Ovary (tissue), 9 donors: ENCODE results near the gene MEGF10. TPM values are rescaled to one million over a fixed set of nuclear protein-coding genes. Genes with fewer than 3 reads are reported as not detected.

Source experiments
- DNase-seq, 5 donors: peaks; one replicate each; pipeline ENCODE4 v3.0.0-alpha.2; 2019 to 2020
- H3K27ac ChIP-seq, 2 donors: fragments of 200-600 bp; one replicate each; pipeline versions ENCODE4 v1.5.1 to v1.8.0; 2019 to 2022
- H3K27me3 ChIP-seq: fragments of 200-600 bp; one replicate; pipeline ENCODE4 v1.8.0; 2022
- H3K36me3 ChIP-seq: fragments of 200-600 bp; sonication (generic); one replicate; pipeline ENCODE4 v1.5.1; 2019
- H3K4me1 ChIP-seq: one replicate; pipeline ENCODE4 v1.8.1; 2013; ENCODE audit warnings: mild to moderate bottlenecking, moderate library complexity; ENCODE audit not compliant: insufficient read depth
- H3K4me3 ChIP-seq: fragments of 200-600 bp; sonication (generic); one replicate; pipeline ENCODE4 v1.5.1; 2017
- H3K9me3 ChIP-seq, 2 donors: fragments of 200-600 bp in 1 of 2; sonication (generic) in 1 of 2; one replicate each; pipeline versions ENCODE4 v1.5.1 to v1.8.1; 2013 to 2019; ENCODE audit warnings: mild to moderate bottlenecking in 1 of 2, moderate library complexity in 1 of 2
- CTCF ChIP-seq, 3 donors: fragments of 450-650 bp in 2 of 3; fragments of 200-600 bp in 1 of 3; IDR thresholded peaks; one replicate each; pipeline versions ENCODE4 v1.5.1 to v1.8.0; 2016 to 2022; ENCODE audit warnings: antibody characterized with exemption in 3 of 3, mild to moderate bottlenecking in 1 of 3
- EP300 ChIP-seq: sonication (generic); formaldehyde crosslinking; IDR thresholded peaks from one replicate; pipeline ENCODE4 v1.6.1; 2017; ENCODE audit warnings: antibody characterized with exemption
- POLR2A ChIP-seq: fragments of 450-650 bp; IDR thresholded peaks from one replicate; pipeline ENCODE4 v1.6.1; 2017; ENCODE audit warnings: antibody characterized with exemption, mild to moderate bottlenecking, moderate library complexity
- WGBS, 3 donors: extraction: QIAGEN DNeasy Blood & Tissue Kit in 1 of 3; methylation state at CpG; one replicate each; pipeline versions ENCODE4 v1.1.5 to v1.1.7; 2013 to 2017; 5-methylcytosine and 5-hydroxymethylcytosine counted together
- intact Hi-C, 4 donors: fragments of 100-400 bp; cut with DNase I; formaldehyde crosslinking; loops; one replicate each; pipeline versions ENCODE4 v1.11.0 to v1.15.1; 2022 to 2023
- polyA plus RNA-seq, 2 donors: library from polyadenylated mRNA; stranded (reverse); fragments of 200-250 nt in 1 of 2; fragments of 350-450 nt in 1 of 2; fragmentation: Illumina TruSeq in 1 of 2; extraction: RNeasy Lipid Tissue Mini Kit (QIAGEN cat#74804) in 1 of 2; gene quantifications; one replicate each; pipeline ENCODE4 v1.2.3, GENCODE V29; 2013 to 2014
- total RNA-seq, 7 donors: library from RNA; depleted of rRNA in 2 of 7; stranded (reverse); fragments of >200 nt in 2 of 7; fragmentation: NEBNext Ultra II Directional in 3 of 7; extraction: Animal tissue kit (Norgen Biotek cat#: 25700) in 3 of 7; gene quantifications; one replicate each; pipeline versions ENCODE4 v1.1.0 to v1.2.4, GENCODE V29; 2016 to 2023
- donor health status: DM: no; HTN: no; CAD: no; lungs with moderate emphysema.
- donor health status: DM: no; HTN: no; CAD: no.
- donor health status: Bipolar disorder and iron deficiency.
- donor health status: DM: yes; HTN: yes; CAD: no.
- donor health status: DM: no; HTN: no; CAD: no.
- donor health status: DM: yes; HTN: yes; CAD: no.

The MEGF10 gene
- total and polyA plus RNA-seq, 9 donors: 0.10 to 1.2 (median 0.51) TPM; not detected in 1

GRCh38 chr5:127321465-127321864 is 30.9 kb downstream of the MEGF10 start:
- no peaks in the 10 kb centered on the region for H3K36me3 ChIP-seq
- no peak overlapping the region for H3K4me3 ChIP-seq
- intact Hi-C loops: no loop called here
- TF ChIP-seq CTCF (IDR thresholded peaks at IDR 0.05) (no peak), POLR2A (no peak), EP300 (no peak)
- H3K9me3 ChIP-seq: no peaks in the 10 kb centered on the region
- no peaks in the 10 kb centered on the region for H3K4me1 ChIP-seq
- H3K27me3 ChIP-seq: no peaks in the 10 kb centered on the region
- DNase-seq: no peak
- no peak overlapping the region for H3K27ac ChIP-seq
- WGBS, 3 donors: 82 to 83% (median 82%) methylated on average over 2 of the region's 2 CpGs

- intact Hi-C loops: no loop called here
- H3K4me3 ChIP-seq: no peak overlapping the region
- TF ChIP-seq POLR2A (no peak), EP300 (no peak), CTCF (IDR thresholded peaks at IDR 0.05) (no peak)
- no peaks in the 10 kb centered on the region for H3K4me1 ChIP-seq
- no peaks in the 10 kb centered on the region for H3K36me3 ChIP-seq
- no peak overlapping the region for H3K27ac ChIP-seq
- WGBS, 3 donors: 63 to 76% (median 65%) methylated on average over 1 of the region's 1 CpG
- H3K27me3 ChIP-seq: no peaks in the 10 kb centered on the region
- no peak for DNase-seq
- H3K9me3 ChIP-seq: no peaks in the 10 kb centered on the region
These were observed 31.8 kb downstream of the MEGF10 start for GRCh38 chr5:127322403-127322802.

GRCh38 chr5:127324756-127325155 is 34.2 kb downstream of the MEGF10 start:
- 84 to 90% (median 86%) methylated on average over 3 of the region's 3 CpGs for WGBS, 3 donors

GRCh38 chr5:127326431-127326830 is 35.8 kb downstream of the MEGF10 start:
- Histone ChIP-seq H3K9me3 (no peaks in the 10 kb centered on the region), H3K27me3 (no peaks in the 10 kb centered on the region), H3K4me3 (no peak overlapping the region), H3K27ac (no peak overlapping the region), H3K4me1 (no peaks in the 10 kb centered on the region), H3K36me3 (no peaks in the 10 kb centered on the region)
- 60 to 67% (median 64%) methylated on average over 4 of the region's 4 CpGs for WGBS, 3 donors
- intact Hi-C loops: no loop called here
- TF ChIP-seq CTCF (IDR thresholded peaks at IDR 0.05) (no peak), EP300 (no peak), POLR2A (no peak)
- DNase-seq: no peak

More at GRCh38 chr5:127324756-127325155, 34.2 kb downstream of the MEGF10 start:
- intact Hi-C loops: no loop called here
- H3K27me3 ChIP-seq: no peaks in the 10 kb centered on the region
- no peaks in the 10 kb centered on the region for H3K4me1 ChIP-seq
- DNase-seq: no peak
- no peak overlapping the region for H3K27ac ChIP-seq
- H3K36me3 ChIP-seq: no peaks in the 10 kb centered on the region
- TF ChIP-seq EP300: no peak
- no peak for TF ChIP-seq POLR2A
- TF ChIP-seq CTCF (IDR thresholded peaks at IDR 0.05): no peak
- no peaks in the 10 kb centered on the region for H3K9me3 ChIP-seq
- no peak overlapping the region for H3K4me3 ChIP-seq
